ENCODE data around the gene PHF21A. TPM values are rescaled to one million over a fixed set of nuclear protein-coding genes. Genes with fewer than 3 reads are reported as not detected.

PHF21A gene
- total RNA-seq, 4 donors from 2014 or later = 16.1 to 73.0 (median 22.1) TPM

- DNase-seq (ENCODE audit: low spot score) = no peak
- no peak for TF ChIP-seq CTCF (IDR thresholded peaks at IDR 0.05)
- no peak for ATAC-seq (ENCODE audit: low FRiP score)
These were observed 76.7 kb downstream of the PHF21A start for GRCh38 chr11:46044601-46045000.

- DNase-seq (ENCODE audit: low spot score) = no peak
- TF ChIP-seq CTCF (IDR thresholded peaks at IDR 0.05) = no peak
- ATAC-seq (ENCODE audit: low FRiP score) = no peak
These were observed 81.3 kb downstream of the PHF21A start for GRCh38 chr11:46039990-46040389.

- no peak for TF ChIP-seq CTCF (IDR thresholded peaks at IDR 0.05)
- DNase-seq (ENCODE audit: low spot score) = no peak
These were observed 82.7 kb downstream of the PHF21A start for GRCh38 chr11:46038529-46038928.

GRCh38 chr11:46036969-46037368 is 84.3 kb downstream of the PHF21A start:
- no peak for TF ChIP-seq CTCF (IDR thresholded peaks at IDR 0.05)
- no peak for ATAC-seq (ENCODE audit: low FRiP score)

More at GRCh38 chr11:46038529-46038928, 82.7 kb downstream of the PHF21A start:
- ATAC-seq (ENCODE audit: low FRiP score) = no peak

GRCh38 chr11:46036009-46036408 is 85.2 kb downstream of the PHF21A start:
- DNase-seq (ENCODE audit: low spot score) (no peak), ATAC-seq (ENCODE audit: low FRiP score) (no peak)
- TF ChIP-seq CTCF (IDR thresholded peaks at IDR 0.05) = no peak

More at GRCh38 chr11:46036969-46037368, 84.3 kb downstream of the PHF21A start:
- no peak for DNase-seq (ENCODE audit: low spot score)

GRCh38 chr11:46034041-46034440 is 87.2 kb downstream of the PHF21A start:
- DNase-seq (ENCODE audit: low spot score) (no peak), ATAC-seq (ENCODE audit: low FRiP score) (no peak)
- no peak for TF ChIP-seq CTCF (IDR thresholded peaks at IDR 0.05)

GRCh38 chr11:46026606-46027293 is 94.5 kb downstream of the PHF21A start:
- ATAC-seq (ENCODE audit: low FRiP score) = no peak
- no peak for TF ChIP-seq CTCF (IDR thresholded peaks at IDR 0.05)
- DNase-seq (ENCODE audit: low spot score) = no peak
